CD14-positive monocyte (primary cell): Measurements from ENCODE around the gene CSNK1G1. TPM values are rescaled to one million over a fixed set of nuclear protein-coding genes. Genes with fewer than 3 reads are reported as not detected.
A peak's percentile ranks its signal among the peaks of the same experiment; 100 is the strongest.

Source experiments
- DNase-seq, 3 donors: peaks; one replicate each; pipeline ENCODE4 v3.0.0-alpha.2; 2011 to 2022
- H2AFZ ChIP-seq: 2 replicates; pipeline ENCODE4 v1.6.0; 2012; ENCODE audit warnings: mild to moderate bottlenecking, low read depth, low read length, inconsistent platforms; ENCODE audit not compliant: insufficient read depth, poor library complexity, severe bottlenecking
- H3K27ac ChIP-seq, 2 donors: 1 replicate in 1 of 2; 2 replicates in 1 of 2; pipeline ENCODE4 v1.5.1; 2012 to 2013; ENCODE audit warnings: low read length in 2 of 2, control low read depth in 1 of 2, inconsistent platforms in 1 of 2, low read depth in 1 of 2, mild to moderate bottlenecking in 1 of 2
- H3K27me3 ChIP-seq, 2 donors: one replicate each; pipeline versions ENCODE4 v1.6.0 to v1.6.1; 2011 to 2013; ENCODE audit warnings: low read length in 2 of 2; ENCODE audit not compliant: control insufficient read depth in 2 of 2, insufficient read depth in 2 of 2
- H3K36me3 ChIP-seq, 2 donors: replicated peaks in 1 of 2; 1 replicate in 1 of 2; 2 replicates in 1 of 2; pipeline versions ENCODE4 v1.5.1 to v1.6.1; 2012 to 2013; ENCODE audit warnings: low read length in 2 of 2, control low read depth in 1 of 2, inconsistent platforms in 1 of 2, mild to moderate bottlenecking in 1 of 2; ENCODE audit not compliant: insufficient read depth in 2 of 2, control insufficient read depth in 1 of 2
- H3K4me1 ChIP-seq, 2 donors: 1 replicate in 1 of 2; 2 replicates in 1 of 2; pipeline versions ENCODE4 v1.5.1 to v1.6.1; 2012 to 2013; ENCODE audit warnings: low read length in 2 of 2, control low read depth in 1 of 2, inconsistent platforms in 1 of 2, mild to moderate bottlenecking in 1 of 2, moderate library complexity in 1 of 2; ENCODE audit not compliant: insufficient read depth in 2 of 2, control insufficient read depth in 1 of 2
- H3K4me2 ChIP-seq: replicated peaks from 2 replicates; pipeline ENCODE3; 2012; ENCODE audit warnings: low read length, moderate library complexity, mild to moderate bottlenecking; ENCODE audit not compliant: poor library complexity, severe bottlenecking; ENCODE audit errors: extremely low read depth
- H3K4me3 ChIP-seq, 3 experiments: fragments of 200-600 bp in 1 of 3; sonication (generic) in 1 of 3; replicated peaks in 1 of 3; 1 replicate in 2 of 3; 2 replicates in 1 of 3; pipeline ENCODE4 v1.5.1; 2011 to 2013; ENCODE audit warnings: low read length in 3 of 3, mild to moderate bottlenecking in 3 of 3, control low read depth in 2 of 3, low read depth in 2 of 3, inconsistent platforms in 1 of 3, moderate library complexity in 1 of 3
- H3K79me2 ChIP-seq: 2 replicates; pipeline ENCODE4 v1.6.0; 2012; ENCODE audit warnings: mild to moderate bottlenecking, control low read depth, inconsistent platforms, low read length, moderate library complexity; ENCODE audit not compliant: insufficient read depth
- H3K9ac ChIP-seq: 2 replicates; pipeline ENCODE4 v1.6.0; 2017; ENCODE audit warnings: low read length, mild to moderate bottlenecking; ENCODE audit not compliant: insufficient read depth, poor library complexity, severe bottlenecking
- H3K9me3 ChIP-seq, 2 donors: replicated peaks in 1 of 2; 1 replicate in 1 of 2; 2 replicates in 1 of 2; pipeline versions ENCODE4 v1.5.1 to v1.6.1; 2012 to 2013; ENCODE audit warnings: low read length in 2 of 2, control low read depth in 1 of 2; ENCODE audit not compliant: control insufficient read depth in 1 of 2, insufficient read depth in 1 of 2
- H4K20me1 ChIP-seq: 2 replicates; pipeline ENCODE4 v1.6.0; 2012; ENCODE audit warnings: mild to moderate bottlenecking, low read length, control low read depth, moderate library complexity; ENCODE audit not compliant: insufficient read depth
- H3K27ac Mint-ChIP-seq, 7 donors: one replicate each; pipeline ENCODE4 v1.8.0; 2020; ENCODE audit warnings: mild to moderate bottlenecking in 7 of 7, mixed read lengths in 7 of 7, moderate library complexity in 6 of 7, inconsistent platforms in 2 of 7
- H3K27me3 Mint-ChIP-seq, 3 donors: one replicate each; pipeline ENCODE4 v1.8.0; 2021 to 2022; ENCODE audit warnings: low read depth in 3 of 3, mild to moderate bottlenecking in 3 of 3, mixed read lengths in 3 of 3, moderate library complexity in 3 of 3, inconsistent platforms in 1 of 3
- H3K36me3 Mint-ChIP-seq, 2 donors: one replicate each; pipeline ENCODE4 v1.8.0; 2020; ENCODE audit warnings: mixed read lengths in 2 of 2, inconsistent platforms in 1 of 2, mild to moderate bottlenecking in 1 of 2
- H3K4me1 Mint-ChIP-seq: one replicate; pipeline ENCODE4 v1.8.0; 2020; ENCODE audit warnings: mild to moderate bottlenecking, mixed read lengths
- H3K4me3 Mint-ChIP-seq, 2 donors: one replicate each; pipeline ENCODE4 v1.8.0; 2020; ENCODE audit warnings: mild to moderate bottlenecking in 2 of 2, mixed read lengths in 2 of 2, moderate library complexity in 1 of 2
- H3K9me3 Mint-ChIP-seq, 7 donors: one replicate each; pipeline ENCODE4 v1.8.0; 2020 to 2022; ENCODE audit warnings: mixed read lengths in 7 of 7, mild to moderate bottlenecking in 6 of 7, moderate library complexity in 6 of 7, inconsistent platforms in 2 of 7
- CTCF ChIP-seq: fragments of 200-600 bp; IDR thresholded peaks from one replicate; pipeline ENCODE4 v1.8.0; 2022; ENCODE audit warnings: antibody characterized with exemption, mild to moderate bottlenecking
- WGBS: methylation state at CpG from one replicate; pipeline ENCODE4 v1.1.5; 2013; ENCODE audit warnings: missing lambda C conversion rate; ENCODE audit not compliant: insufficient coverage; 5-methylcytosine and 5-hydroxymethylcytosine counted together
- intact Hi-C, 2 donors: fragments of 100-400 bp; cut with micrococcal nuclease; formaldehyde crosslinking; loops; one replicate each; pipeline versions ENCODE4 v1.15.0 to v1.15.1; 2023
- polyA plus RNA-seq, 3 donors: library from polyadenylated mRNA; depleted of rRNA in 1 of 3; unstranded in 2 of 3; stranded (reverse) in 1 of 3; fragments of 300-500 nt in 2 of 3; fragments of >200 nt in 1 of 3; fragmentation: Illumina TruSeq in 2 of 3; gene quantifications; 1 replicate in 2 of 3; 2 replicates in 1 of 3; pipeline ENCODE4 v1.2.3, GENCODE V29; 2012 to 2021

Gene CSNK1G1
- polyA plus RNA-seq, 3 donors = 4.3 to 8.6 (median 7.7) TPM

GRCh38 chr15:64156652-64157331 lies 199.2 kb downstream of the CSNK1G1 start:
- H3K79me2 ChIP-seq = peaks cover 39% of the 10 kb centered on the region
- 92% methylated on average over 15 of the region's 16 CpGs for WGBS
- H3K27ac ChIP-seq = no peak overlapping the region
- H3K9ac ChIP-seq = no peak overlapping the region
- H4K20me1 ChIP-seq = peaks cover 90% of the 10 kb centered on the region
- no peak overlapping the region for H3K4me3 ChIP-seq
- Mint-ChIP-seq H3K9me3 (peaks cover 0 to 7% (median 2%) of the 10 kb centered on the region in 7 donors), H3K27ac (peak overlapping the region in 3 of 7 donors; percentile 13 to 58 (median 25)), H3K4me1 (peaks cover 31% of the 10 kb centered on the region), H3K27me3 (peaks cover 13 to 18% (median 14%) of the 10 kb centered on the region in 3 donors), H3K4me3 (no peak overlapping the region), H3K36me3 (peaks cover 57 to 69% of the 10 kb centered on the region in 2 donors)
- no peaks in the 10 kb centered on the region for H3K9me3 ChIP-seq
- no peak overlapping the region for H3K4me2 ChIP-seq
- no peak for TF ChIP-seq CTCF
- peaks cover 22 to 29% of the 10 kb centered on the region in 2 donors for H3K4me1 ChIP-seq
- DNase-seq = no peak
- H2AFZ ChIP-seq = no peak overlapping the region
- H3K27me3 ChIP-seq = peaks cover 11 to 16% of the 10 kb centered on the region in 2 donors
- peaks cover 64 to 65% of the 10 kb centered on the region in 2 donors for H3K36me3 ChIP-seq
- intact Hi-C loops = no loop called here

DNA sequence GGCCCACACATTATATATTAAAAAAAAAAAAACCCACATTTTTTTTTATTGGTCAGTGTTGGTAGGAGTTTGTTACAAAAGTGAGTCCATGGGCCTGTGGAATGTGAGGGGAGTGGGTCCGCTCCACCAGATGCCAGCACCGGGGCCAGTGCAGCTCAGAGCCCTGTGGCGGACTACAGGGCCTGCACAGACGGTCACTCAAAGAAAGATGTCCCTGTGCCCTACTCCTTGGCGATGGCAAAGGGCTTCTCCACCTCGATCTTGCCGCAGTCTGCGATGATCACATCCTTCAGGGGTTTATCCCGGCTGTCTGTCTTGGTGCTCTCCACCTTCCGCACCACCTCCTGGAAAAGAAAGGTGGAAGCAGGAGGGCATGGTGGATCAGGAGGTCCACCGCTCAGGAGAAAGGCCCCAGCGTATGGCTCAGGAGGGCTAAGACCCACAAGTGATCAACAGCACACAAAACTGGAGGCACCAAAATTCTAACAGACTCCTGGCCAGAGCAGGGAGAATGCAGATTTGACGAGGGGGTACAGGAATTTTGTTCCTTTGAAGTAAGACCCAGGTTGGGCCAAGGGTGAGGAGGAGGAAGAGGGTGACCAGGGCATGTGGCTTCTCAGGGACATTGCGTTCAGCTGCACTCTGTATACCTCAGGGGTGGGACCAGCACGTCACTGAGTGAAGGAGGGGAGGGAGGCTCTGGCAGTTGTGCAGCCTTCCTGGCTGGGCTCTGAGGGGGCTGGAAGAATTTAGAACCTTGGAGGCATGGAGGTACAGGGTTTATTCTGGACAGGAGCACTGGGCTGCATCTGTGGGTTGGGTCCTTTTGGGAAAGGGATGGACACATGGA lies 199.9 kb downstream of the CSNK1G1 start:
- Mint-ChIP-seq H3K9me3 (peaks cover 0 to 7% (median 2%) of the 10 kb centered on the region in 7 donors), H3K4me3 (no peak overlapping the region), H3K4me1 (peaks cover 30% of the 10 kb centered on the region), H3K27me3 (peaks cover 17 to 25% (median 19%) of the 10 kb centered on the region in 3 donors), H3K36me3 (peaks cover 55 to 67% of the 10 kb centered on the region in 2 donors), H3K27ac (peak overlapping the region in 3 of 7 donors; percentile 6 to 46 (median 25))
- no peak for DNase-seq
- intact Hi-C loops = no loop called here
- peaks cover 64 to 65% of the 10 kb centered on the region in 2 donors for H3K36me3 ChIP-seq
- H3K79me2 ChIP-seq = peaks cover 31% of the 10 kb centered on the region
- H4K20me1 ChIP-seq = peaks cover 85% of the 10 kb centered on the region
- peaks cover 16 to 23% of the 10 kb centered on the region in 2 donors for H3K27me3 ChIP-seq
- no peak overlapping the region for H3K4me2 ChIP-seq
- no peaks in the 10 kb centered on the region for H3K9me3 ChIP-seq
- 93% methylated on average over 12 of the region's 15 CpGs for WGBS
- no peak overlapping the region for H3K27ac ChIP-seq
- H2AFZ ChIP-seq = no peak overlapping the region
- no peak overlapping the region for H3K9ac ChIP-seq
- no peak overlapping the region for H3K4me3 ChIP-seq
- H3K4me1 ChIP-seq = peaks cover 24 to 31% of the 10 kb centered on the region in 2 donors
- TF ChIP-seq CTCF = no peak
